Measurements from ENCODE around the gene TMEM263.
"Not testable (repeated sequence)": the region's sequence is repeated elsewhere in the genome, so short reads cannot be mapped to it uniquely, and the experiment has no call there.

GRCh38 chr12:106996102-106996501 lies 40.4 kb downstream of the TMEM263 start:
- not testable (repeated sequence) for TF ChIP-seq CTCF (conservative IDR thresholded peaks at IDR 0.05; ENCODE audit: low read length); EZH2phosphoT487 (IDR thresholded peaks at IDR 0.05; ENCODE audit: borderline replicate concordance)
